Endothelial cell of umbilical vein (primary cell): ENCODE measurements around the gene NDUFAF7. TPM values are rescaled to one million over a fixed set of nuclear protein-coding genes. Genes with fewer than 3 reads are reported as not detected.

Experiments
- BruUV-seq: library from RNA; stranded (reverse); fragments of 400-500 nt; replicated peaks from 2 replicates; lab custom pipeline; 2021; lab: Mats Ljungman, UMichigan
- CTCF ChIA-PET: fragments of 300-600, 350-600 bp; sonication (Branson Sonifier 250); formaldehyde crosslinking; loops from one replicate; lab custom pipeline; 2021; ENCODE audit warnings: antibody characterized with exemption, inconsistent platforms; lab: Charles Lee
- POLR2A ChIA-PET: fragments of 300-600, 350-600 bp; sonication (Branson Sonifier 250); formaldehyde crosslinking; loops from one replicate; lab custom pipeline; 2021; ENCODE audit warnings: antibody characterized with exemption, inconsistent platforms; lab: Charles Lee
- DNase-seq: peaks from one replicate; pipeline ENCODE4 v3.0.0-alpha.2; 2011; ENCODE audit warnings: low read depth, low spot score
- FAIRE-seq: peaks from 2 replicates; lab custom pipeline; 2011; peaks lifted over from hg19 to GRCh38; lab: Jason Lieb, UNC
- H2AFZ ChIP-seq: 2 replicates; pipeline ENCODE4 v1.6.0; 2012; ENCODE audit warnings: low read depth, low read length, control low read depth, inconsistent platforms
- H3K27ac ChIP-seq: 2 replicates; pipeline ENCODE4 v1.5.1; 2011; ENCODE audit warnings: low read depth, mild to moderate bottlenecking, control low read depth, low read length, moderate library complexity; ENCODE audit not compliant: insufficient read depth
- H3K27me3 ChIP-seq, 2 experiments: 2 replicates each; pipeline versions ENCODE4 v1.6.0 to v1.6.1; 2011; ENCODE audit warnings: low read length in 2 of 2, mixed read lengths in 1 of 2; ENCODE audit not compliant: control insufficient read depth in 2 of 2, insufficient read depth in 2 of 2
- H3K36me3 ChIP-seq, 2 experiments: 2 replicates in 1 of 2; 3 replicates in 1 of 2; pipeline ENCODE4 v1.5.1; 2011; ENCODE audit warnings: low read length in 2 of 2, mild to moderate bottlenecking in 1 of 2, moderate library complexity in 1 of 2; ENCODE audit not compliant: control insufficient read depth in 2 of 2, insufficient read depth in 2 of 2; ENCODE audit errors: extremely low read depth in 1 of 2
- H3K4me1 ChIP-seq: 3 replicates; pipeline ENCODE4 v1.5.1; 2011; ENCODE audit warnings: mild to moderate bottlenecking, low read length; ENCODE audit not compliant: control insufficient read depth, insufficient read depth; ENCODE audit errors: extremely low read depth
- H3K4me2 ChIP-seq: 2 replicates; pipeline ENCODE4 v1.6.1; 2011; ENCODE audit warnings: low read length, control low read depth, mixed read lengths; ENCODE audit not compliant: insufficient read depth
- H3K4me3 ChIP-seq, 3 experiments: fragments of 200-600 bp in 1 of 3; sonication (generic), shearing (Covaris generic) in 1 of 3; replicated peaks in 1 of 3; 2 replicates each; pipeline ENCODE4 v1.5.1; 2011 to 2016; ENCODE audit warnings: control low read depth in 3 of 3, low read length in 3 of 3, mild to moderate bottlenecking in 2 of 3, inconsistent platforms in 1 of 3, low read depth in 1 of 3, moderate library complexity in 1 of 3; ENCODE audit not compliant: insufficient read depth in 1 of 3
- H3K79me2 ChIP-seq: 2 replicates; pipeline ENCODE4 v1.6.0; 2012; ENCODE audit warnings: low read length, inconsistent platforms; ENCODE audit not compliant: control insufficient read depth, insufficient read depth
- H3K9ac ChIP-seq: replicated peaks from 2 replicates; pipeline ENCODE3; 2011; ENCODE audit warnings: low read length, control low read depth; ENCODE audit not compliant: insufficient read depth; ENCODE audit errors: extremely low read depth
- H3K9me1 ChIP-seq: replicated peaks from 3 replicates; pipeline ENCODE4 v1.6.0; 2011; ENCODE audit warnings: mild to moderate bottlenecking, low read length; ENCODE audit not compliant: control insufficient read depth, insufficient read depth; ENCODE audit errors: extremely low read depth
- H3K9me3 ChIP-seq: replicated peaks from 2 replicates; pipeline ENCODE4 v1.5.1; 2012; ENCODE audit warnings: low read length, inconsistent platforms; ENCODE audit not compliant: control insufficient read depth, insufficient read depth
- H4K20me1 ChIP-seq: replicated peaks from 2 replicates; pipeline ENCODE3; 2011; ENCODE audit warnings: mild to moderate bottlenecking, low read length; ENCODE audit not compliant: control insufficient read depth, insufficient read depth; ENCODE audit errors: extremely low read depth
- EZH2 ChIP-seq: IDR thresholded peaks from 2 replicates; pipeline ENCODE4 v1.6.1; 2012; ENCODE audit warnings: borderline replicate concordance, low read depth, mild to moderate bottlenecking, moderate library complexity, low read length, inconsistent platforms; ENCODE audit not compliant: severe bottlenecking
- FOS ChIP-seq: IDR thresholded peaks from 2 replicates; pipeline ENCODE4 v1.6.1; 2011; ENCODE audit warnings: mild to moderate bottlenecking, low read length, moderate library complexity, borderline replicate concordance; ENCODE audit not compliant: insufficient read depth
- GATA2 ChIP-seq: IDR thresholded peaks from 2 replicates; pipeline ENCODE4 v1.7.0; 2011; ENCODE audit warnings: low read depth, mild to moderate bottlenecking, moderate library complexity, mixed read lengths, low read length; ENCODE audit not compliant: insufficient read length, insufficient read depth
- JUN ChIP-seq: IDR thresholded peaks from 2 replicates; pipeline ENCODE4 v1.6.1; 2011; ENCODE audit warnings: borderline replicate concordance, low read depth; ENCODE audit not compliant: insufficient read length, insufficient read depth
- MYC ChIP-seq: IDR thresholded peaks from one replicate; pipeline ENCODE4 v1.6.1; 2011; ENCODE audit warnings: mild to moderate bottlenecking, low read depth, low read length
- POLR2A ChIP-seq: IDR thresholded peaks from 2 replicates; pipeline ENCODE4 v1.6.1; 2012; ENCODE audit warnings: low read depth, mild to moderate bottlenecking, control low read depth, low read length
- POLR2AphosphoS5 ChIP-seq: IDR thresholded peaks from 2 replicates; pipeline ENCODE4 v1.6.1; 2012; ENCODE audit warnings: low read depth, mild to moderate bottlenecking, control low read depth, low read length, moderate library complexity; ENCODE audit not compliant: insufficient read depth
- dilution Hi-C: fragments of 300-500 bp; cut with MboI; formaldehyde crosslinking; loops from one replicate; pipeline ENCODE4 v1.15.0; 2019; ENCODE audit warnings: low sequenced_read_pairs; ENCODE audit not compliant: extremely low pct_ligation_motif_present
- intact Hi-C: fragments of 100-400 bp; cut with micrococcal nuclease; formaldehyde crosslinking; loops from one replicate; pipeline ENCODE4 v1.10.0; 2022
- polyA plus RNA-seq, 4 experiments: library from polyadenylated mRNA; depleted of rRNA in 3 of 4; stranded (reverse) in 3 of 4; unstranded in 1 of 4; fragments of >200 nt; gene quantifications; 2 replicates each; pipeline versions ENCODE4 v1.2.1 to v1.2.3, GENCODE V29; 2011 to 2012; ENCODE audit warnings: missing spikeins in 1 of 4
- total RNA-seq: library from RNA; stranded (reverse); gene quantifications from 2 replicates; pipeline ENCODE4 v1.2.3, GENCODE V29; 2021
- TF ChIP-seq, protein P1 (sequence below), 2 donors: IDR thresholded peaks; 1 replicate in 1 of 2; 2 replicates in 1 of 2; pipeline ENCODE4 v1.5.1; 2011; ENCODE audit warnings: low read length in 2 of 2, mild to moderate bottlenecking in 2 of 2, moderate library complexity in 2 of 2, control low read depth in 1 of 2, inconsistent platforms in 1 of 2, low read depth in 1 of 2; ENCODE audit not compliant: insufficient read depth in 1 of 2; ENCODE audit errors: extremely low read depth in 1 of 2
- TF ChIP-seq, protein P2 (sequence below): IDR thresholded peaks from 2 replicates; pipeline ENCODE4 v1.6.1; 2011; ENCODE audit not compliant: insufficient read depth, insufficient read length

The NDUFAF7 gene
- total and polyA plus RNA-seq, 2 donors (not counting 3 experiments of a cell fraction or from before 2014, with no cell fraction given) = 11.6 to 23.4 TPM

DNA sequence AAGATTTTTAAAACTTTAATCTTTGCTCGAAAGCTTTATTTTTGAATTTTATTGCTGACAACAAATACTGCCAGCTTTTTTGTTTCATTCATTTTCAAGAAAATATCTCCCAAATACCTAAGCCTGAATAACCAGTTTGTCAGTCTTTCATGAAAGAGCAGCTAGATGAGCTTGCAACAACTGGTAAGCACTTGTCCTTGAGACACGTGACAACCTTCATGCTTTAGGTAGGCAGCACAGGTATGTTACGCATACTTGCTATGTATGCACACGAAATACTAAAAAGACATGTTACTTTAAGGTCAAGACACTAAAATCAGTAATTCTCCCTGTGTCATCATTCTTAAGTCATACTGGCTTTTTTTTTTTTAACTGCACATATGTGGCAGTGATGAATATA is 12.4 kb upstream of the NDUFAF7 start:
- POLR2A ChIA-PET = no interaction called here

DNA sequence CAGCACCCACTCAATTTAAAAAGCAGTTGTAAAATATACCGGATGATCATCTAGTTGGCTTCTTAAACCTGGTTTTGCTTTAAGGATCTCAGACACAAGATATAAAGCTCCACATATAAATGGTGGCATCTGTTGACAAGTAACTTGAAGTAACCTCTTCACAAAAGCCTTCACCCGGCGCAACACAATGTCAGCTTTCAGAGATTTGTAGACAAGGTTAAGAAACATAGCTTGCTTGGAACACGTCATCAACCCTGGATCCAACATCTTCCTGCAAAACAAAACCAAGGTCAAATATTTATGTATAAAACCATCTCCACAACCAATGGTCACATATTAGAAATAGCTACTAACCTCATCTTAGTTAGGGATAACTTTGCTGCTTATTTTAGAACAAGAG is 8.3 kb upstream of the NDUFAF7 start:
- Histone ChIP-seq H3K27me3 (no peaks in the 10 kb centered on the region), H3K4me2 (no peak overlapping the region), H3K4me1 (no peaks in the 10 kb centered on the region), H2AFZ (no peak overlapping the region), H3K9ac (no peak overlapping the region), H4K20me1 (no peaks in the 10 kb centered on the region), H3K36me3 (peaks cover 6 to 7% of the 10 kb centered on the region in 2 experiments), H3K4me3 (no peak overlapping the region), H3K79me2 (peaks cover 28% of the 10 kb centered on the region), H3K9me3 (no peaks in the 10 kb centered on the region), H3K9me1 (no peaks in the 10 kb centered on the region), H3K27ac (no peak overlapping the region)
- DNase-seq = no peak
- FAIRE-seq = no peak
- no TSS peak for BruUV-seq
- dilution Hi-C loops = no loop called here
- POLR2A ChIA-PET = no interaction called here
- intact Hi-C loops = no loop called here
- TF ChIP-seq JUN = no peak
- TF ChIP-seq EZH2 = no peak
- TF ChIP-seq FOS = no peak
- TF ChIP-seq POLR2A = no peak
- no peak for TF ChIP-seq MYC
- TF ChIP-seq, protein P1, sequence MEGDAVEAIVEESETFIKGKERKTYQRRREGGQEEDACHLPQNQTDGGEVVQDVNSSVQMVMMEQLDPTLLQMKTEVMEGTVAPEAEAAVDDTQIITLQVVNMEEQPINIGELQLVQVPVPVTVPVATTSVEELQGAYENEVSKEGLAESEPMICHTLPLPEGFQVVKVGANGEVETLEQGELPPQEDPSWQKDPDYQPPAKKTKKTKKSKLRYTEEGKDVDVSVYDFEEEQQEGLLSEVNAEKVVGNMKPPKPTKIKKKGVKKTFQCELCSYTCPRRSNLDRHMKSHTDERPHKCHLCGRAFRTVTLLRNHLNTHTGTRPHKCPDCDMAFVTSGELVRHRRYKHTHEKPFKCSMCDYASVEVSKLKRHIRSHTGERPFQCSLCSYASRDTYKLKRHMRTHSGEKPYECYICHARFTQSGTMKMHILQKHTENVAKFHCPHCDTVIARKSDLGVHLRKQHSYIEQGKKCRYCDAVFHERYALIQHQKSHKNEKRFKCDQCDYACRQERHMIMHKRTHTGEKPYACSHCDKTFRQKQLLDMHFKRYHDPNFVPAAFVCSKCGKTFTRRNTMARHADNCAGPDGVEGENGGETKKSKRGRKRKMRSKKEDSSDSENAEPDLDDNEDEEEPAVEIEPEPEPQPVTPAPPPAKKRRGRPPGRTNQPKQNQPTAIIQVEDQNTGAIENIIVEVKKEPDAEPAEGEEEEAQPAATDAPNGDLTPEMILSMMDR (IDR thresholded peaks at IDR 0.05; ENCODE audit: extremely low read depth in 1 of 2, insufficient read depth in 1 of 2, low read depth in 1 of 2, low read length in 2 of 2) = no peak
- no peak for TF ChIP-seq GATA2
- TF ChIP-seq, protein P2, sequence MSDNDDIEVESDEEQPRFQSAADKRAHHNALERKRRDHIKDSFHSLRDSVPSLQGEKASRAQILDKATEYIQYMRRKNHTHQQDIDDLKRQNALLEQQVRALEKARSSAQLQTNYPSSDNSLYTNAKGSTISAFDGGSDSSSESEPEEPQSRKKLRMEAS = no peak
- no peak for TF ChIP-seq POLR2AphosphoS5
- CTCF ChIA-PET = interaction anchor here (1.5 kb wide), 1 partner anchor 654 kb away, joined by 4 read pairs; no protein-coding TSS in a partner anchor

More for the DNA sequence above, 12.4 kb upstream of the NDUFAF7 start:
- Histone ChIP-seq H3K4me2 (no peak overlapping the region), H2AFZ (no peak overlapping the region), H3K9me3 (no peaks in the 10 kb centered on the region), H3K27ac (no peak overlapping the region), H3K27me3 (no peaks in the 10 kb centered on the region), H3K4me1 (no peaks in the 10 kb centered on the region), H3K9ac (no peak overlapping the region), H4K20me1 (no peaks in the 10 kb centered on the region), H3K9me1 (no peaks in the 10 kb centered on the region), H3K4me3 (no peak overlapping the region), H3K79me2 (peaks cover 3% of the 10 kb centered on the region), H3K36me3 (peaks cover 6 to 11% of the 10 kb centered on the region in 2 experiments)
- CTCF ChIA-PET = interaction anchor here (1.0 kb wide), 1 partner anchor 106 kb away, joined by 3 read pairs; the partner anchor contains the start of gene PRKD3
- DNase-seq (no peak), FAIRE-seq (no peak)
- intact Hi-C loops (no loop called here), dilution Hi-C loops (no loop called here)
- no TSS peak for BruUV-seq
- no peak for TF ChIP-seq POLR2AphosphoS5
